ENCODE data around the gene TRIOBP. TPM values are rescaled to one million over a fixed set of nuclear protein-coding genes. Genes with fewer than 3 reads are reported as not detected.

TRIOBP gene
- total RNA-seq, 2 experiments from 2014 or later: 9.0 to 10.1 TPM

GRCh38 chr22:37806409-37807333 is 109.8 kb downstream of the TRIOBP start:
- no peak for TF ChIP-seq CTCF (IDR thresholded peaks at IDR 0.05)
- peaks cover 47% of the 10 kb centered on the region for H3K27me3 Mint-ChIP-seq
- Histone ChIP-seq H3K4me1 (ENCODE audit: insufficient read depth, low read length) (peaks cover 69% of the 10 kb centered on the region), H3K9me3 (ENCODE audit: control insufficient read depth in 1 of 2, insufficient read depth in 1 of 2, low read length in 2 of 2) (peaks cover 0 to 19% of the 10 kb centered on the region in 2 experiments), H3K27ac (ENCODE audit: low read depth in 1 of 2, low read length in 2 of 2) (no peak overlapping the region), H3K36me3 (ENCODE audit: insufficient read depth, low read length) (no peaks in the 10 kb centered on the region), H3K4me3 (ENCODE audit: low read length) (peak overlapping the region; percentile 58), H3K27me3 (ENCODE audit: control insufficient read depth in 1 of 2, insufficient read depth in 2 of 2, low read length in 2 of 2) (peaks cover 54 to 69% of the 10 kb centered on the region in 2 experiments)
- ATAC-seq (ENCODE audit: poor library complexity): no peak
- DNase-seq: peak in 2 of 14 experiments; percentile 15 to 32
- H3K9me3 Mint-ChIP-seq: no peaks in the 10 kb centered on the region
- ChIA-PET POLR2A (interaction anchor here (0.9 to 2.3 kb wide), 3 partner anchors 12 to 43 kb away, joined by 3 to 12 read pairs (median 3); partner anchors contain the start of gene ANKRD54), CTCF (interaction anchor here (0.6 to 4.1 kb wide), 2 partner anchors 11 to 83 kb away, joined by 3 to 22 read pairs; no protein-coding TSS in a partner anchor)
- H3K4me3 Mint-ChIP-seq: peak overlapping the region; percentile 84
- H3K4me1 Mint-ChIP-seq (ENCODE audit: low read depth): peaks cover 52% of the 10 kb centered on the region
- H3K27ac Mint-ChIP-seq: peak overlapping the region; percentile 3
- intact Hi-C loops (cut with DNase I, micrococcal nuclease): loop anchor here in 1 of 2 experiments (2.0 to 5.0 kb wide), 3 partner anchors 36 to 146 kb away; partner anchors contain the start of genes ANKRD54, C22orf23 and POLR2F
- no peaks in the 10 kb centered on the region for H3K36me3 Mint-ChIP-seq (ENCODE audit: low read depth)

GRCh38 chr22:37807410-37808293 is 110.8 kb downstream of the TRIOBP start, which contains the start of gene GCAT:
GCAT (plus strand) TSS chr22:37807934; CDS start chr22:37807968, 34 bp downstream.
- no peak within 1 kb of the TSS for H3K27ac Mint-ChIP-seq
- H3K27ac ChIP-seq (ENCODE audit: low read depth in 1 of 2, low read length in 2 of 2): no peak within 1 kb of the TSS
- peaks cover 0 to 19% of the 10 kb centered on the region in 2 experiments for H3K9me3 ChIP-seq (ENCODE audit: control insufficient read depth in 1 of 2, insufficient read depth in 1 of 2, low read length in 2 of 2)
- peak within 1 kb of the TSS; percentile 58 for H3K4me3 ChIP-seq (ENCODE audit: low read length)
- peaks cover 46% of the 10 kb centered on the region for H3K4me1 Mint-ChIP-seq (ENCODE audit: low read depth)
- intact Hi-C loops (cut with DNase I, micrococcal nuclease): loop anchor here in 1 of 2 experiments (2.0 to 5.0 kb wide), 3 partner anchors 35 to 145 kb away; partner anchors contain the start of genes ANKRD54, C22orf23 and POLR2F
- DNase-seq (peak; percentile 61 to 96 (median 79)), ATAC-seq (ENCODE audit: poor library complexity) (peak; percentile 81)
- H3K36me3 ChIP-seq (ENCODE audit: insufficient read depth, low read length): no peaks in the 10 kb centered on the region
- no peaks in the 10 kb centered on the region for H3K36me3 Mint-ChIP-seq (ENCODE audit: low read depth)
- peaks cover 43% of the 10 kb centered on the region for H3K27me3 Mint-ChIP-seq
- peaks cover 50 to 66% of the 10 kb centered on the region in 2 experiments for H3K27me3 ChIP-seq (ENCODE audit: control insufficient read depth in 1 of 2, insufficient read depth in 2 of 2, low read length in 2 of 2)
- TF ChIP-seq CTCF (IDR thresholded peaks at IDR 0.05): no peak
- H3K9me3 Mint-ChIP-seq: no peaks in the 10 kb centered on the region
- peaks cover 61% of the 10 kb centered on the region for H3K4me1 ChIP-seq (ENCODE audit: insufficient read depth, low read length)
- POLR2A ChIA-PET: interaction anchor here (0.6 to 2.3 kb wide), 9 partner anchors 10 to 510 kb away, joined by 3 to 12 read pairs (median 3); partner anchors contain the start of genes ANKRD54, C22orf23, CSNK1E and MICALL1
- CTCF ChIA-PET: interaction anchor here (0.6 to 4.1 kb wide), 3 partner anchors 10 to 108 kb away, joined by 3 to 22 read pairs (median 3); no protein-coding TSS in a partner anchor
- peak within 1 kb of the TSS; percentile 84 for H3K4me3 Mint-ChIP-seq

Measured in CD4-positive, alpha-beta T cell (primary cell).